NCI-H774 (cell line): Measurements from ENCODE around the gene RORC.

Experiments used
- DNase-seq: peaks from one replicate; lab custom pipeline; 2025; lab: John Stamatoyannopoulos, UW

The RORC gene

GRCh38 chr1:151847867-151848596, 16.4 kb upstream of the RORC start:
- no peak for DNase-seq

- DNase-seq, result no peak
Observed at GRCh38 chr1:151846686-151847237, 15.2 kb upstream of the RORC start.

DNA sequence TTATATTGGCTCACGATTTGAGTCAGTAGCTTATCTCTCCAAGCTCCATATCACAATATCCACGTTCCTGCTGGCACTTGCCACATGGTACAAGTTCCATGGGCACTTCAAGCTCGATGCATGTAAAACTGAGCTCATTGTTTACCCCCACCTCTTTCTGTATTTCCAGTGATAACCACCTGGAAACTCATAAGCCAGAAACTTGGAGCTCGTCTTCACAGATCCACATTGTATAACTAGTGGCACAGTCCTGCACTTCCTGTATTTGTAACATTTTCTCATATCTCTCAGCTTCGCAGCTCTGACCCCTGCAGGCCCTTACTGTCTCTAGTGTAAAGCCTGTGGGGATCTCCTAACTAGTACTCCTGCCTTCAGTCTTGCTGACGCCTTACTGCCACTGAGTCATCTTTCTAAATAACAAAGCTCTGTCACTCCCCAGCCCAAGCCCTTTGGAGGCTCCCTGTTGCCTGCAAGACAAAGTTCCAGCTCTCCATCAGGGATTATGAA, 14.5 kb upstream of the RORC start:
- no peak for DNase-seq

- DNase-seq, result no peak
Observed at GRCh38 chr1:151843398-151843797, 11.8 kb upstream of the RORC start.

- no peak for DNase-seq
Observed at GRCh38 chr1:151841141-151841540, 9.5 kb upstream of the RORC start.

DNA sequence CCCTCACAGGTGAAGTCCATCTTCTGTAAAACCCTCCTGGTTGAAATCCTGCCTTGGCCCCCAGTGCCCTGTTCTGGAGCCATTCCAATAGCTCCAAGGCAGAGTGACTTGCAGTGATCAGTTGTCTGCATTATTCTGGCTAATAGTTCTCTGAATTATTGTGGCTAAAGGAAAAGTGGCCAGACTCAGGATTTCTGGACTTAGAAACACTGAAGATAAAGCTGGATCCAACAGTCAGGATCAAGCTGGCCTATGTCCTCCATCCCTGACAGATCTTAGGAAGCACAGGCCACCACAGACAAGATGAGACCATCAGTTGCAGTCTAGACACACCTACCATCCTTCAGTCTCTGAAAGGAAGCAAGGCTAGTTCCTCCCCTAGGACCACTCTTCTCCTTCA, 8.8 kb upstream of the RORC start:
- no peak for DNase-seq

DNA sequence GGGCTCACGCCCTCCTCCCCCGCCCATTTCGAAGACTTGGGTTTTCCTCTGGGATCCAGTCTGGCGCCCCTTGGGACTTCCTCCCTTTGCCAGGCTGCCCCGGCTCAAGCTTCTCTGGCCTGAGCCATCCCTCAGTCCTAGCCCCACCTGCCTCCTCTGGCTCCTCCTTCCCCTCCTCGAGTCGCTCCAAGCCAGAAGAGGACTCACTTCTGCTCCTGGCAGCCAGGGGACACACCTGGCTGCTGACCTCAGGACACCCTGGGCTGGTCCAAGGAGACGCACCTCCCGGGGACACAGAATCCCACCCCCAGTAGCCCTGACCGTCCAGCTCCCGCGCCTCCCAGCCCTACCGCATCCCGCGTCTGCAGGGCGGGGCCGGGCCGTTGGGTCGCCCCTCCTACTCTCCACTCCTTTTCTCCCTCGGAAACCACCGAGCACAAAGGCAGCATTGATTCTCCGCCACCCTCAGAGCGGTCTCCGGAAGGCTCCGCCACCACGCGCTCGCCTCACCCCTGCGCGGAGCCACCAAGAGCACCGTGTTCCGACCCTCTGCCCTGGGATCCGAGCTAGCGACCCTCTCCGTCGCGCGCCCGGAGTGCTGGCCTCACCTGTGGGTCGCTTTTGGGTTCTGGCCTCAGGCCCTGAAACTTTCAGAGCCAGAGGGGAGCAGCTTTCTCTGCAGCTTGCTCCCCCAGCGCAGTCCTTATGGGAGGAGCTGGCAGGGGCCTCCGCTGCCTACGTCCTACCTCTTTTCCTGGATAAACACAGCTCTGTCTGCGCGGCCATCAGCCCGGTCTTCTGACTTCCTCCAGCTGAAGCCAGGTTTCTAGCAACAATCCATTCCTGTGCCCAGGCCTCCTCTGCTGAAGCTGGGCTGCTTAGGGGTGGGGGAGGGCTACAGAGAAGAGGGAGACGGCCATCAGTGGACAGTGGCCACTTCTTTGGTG, 8.1 kb upstream of the RORC start, which contains the start of gene C2CD4D:
TSS of gene C2CD4D (minus strand) at position 364 of the 947 bp plus-strand sequence. CDS start 831 bp downstream, outside the sequence.
- DNase-seq, result peak; percentile 70

DNA sequence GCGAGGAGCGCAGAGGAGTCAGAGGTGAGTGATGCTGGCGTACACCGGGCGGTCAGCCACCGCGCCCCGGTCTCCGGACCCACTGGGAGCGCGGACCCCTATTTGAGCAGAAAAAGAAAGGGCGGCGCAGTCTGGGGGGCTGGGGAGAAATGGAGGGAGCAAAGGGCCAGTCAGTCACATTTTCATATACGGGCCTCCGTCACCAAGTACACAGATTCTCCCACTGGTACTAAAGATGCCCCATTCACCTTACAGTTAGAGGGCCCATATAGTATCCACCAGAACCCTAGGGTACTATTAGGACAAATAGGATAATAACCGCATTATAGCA, 7.4 kb upstream of the RORC start:
- DNase-seq, result no peak

DNA sequence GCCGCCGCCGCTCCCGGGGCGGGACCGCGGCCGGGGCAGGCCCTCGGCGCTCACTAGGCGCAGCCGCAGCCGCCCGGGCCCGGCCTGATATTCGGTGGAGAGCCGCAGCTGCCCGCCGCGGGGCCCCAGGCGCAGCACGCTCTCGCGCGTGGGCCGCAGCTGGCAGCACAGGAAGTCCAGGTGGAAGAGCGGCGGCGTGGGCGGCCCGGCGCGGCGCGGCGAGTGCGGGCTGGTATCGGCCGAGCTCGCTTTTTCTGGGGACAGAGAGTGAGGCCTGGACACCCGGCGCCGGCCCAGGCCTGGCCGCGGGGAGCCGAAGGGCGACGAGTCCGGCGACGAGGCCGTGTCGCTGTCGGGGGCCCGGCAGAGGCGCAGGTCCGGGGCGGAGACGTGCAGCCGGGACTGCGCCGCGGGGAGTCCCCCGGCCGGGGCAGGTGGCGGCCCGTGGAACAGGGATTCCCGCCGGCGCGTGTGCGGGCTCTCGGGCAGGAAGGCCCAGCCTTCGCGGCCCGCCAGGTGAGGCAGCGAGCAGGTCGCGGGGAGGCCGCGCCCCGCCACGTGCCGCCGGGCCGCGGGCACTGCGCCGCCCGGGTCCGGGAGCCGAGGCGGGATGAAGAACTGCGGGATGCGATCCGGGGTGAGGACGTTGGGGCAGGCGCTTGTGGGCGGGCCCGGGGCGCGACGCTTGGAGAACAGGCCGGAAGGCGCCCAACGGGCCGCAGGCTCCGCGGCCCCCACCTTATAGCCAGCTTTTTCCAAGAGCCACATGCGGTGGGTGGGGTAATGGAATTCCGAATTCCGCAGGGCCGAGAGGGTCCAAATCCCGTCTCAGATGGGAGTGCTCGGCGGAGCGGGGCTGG, 6.8 kb upstream of the RORC start:
- DNase-seq, result no peak

DNA sequence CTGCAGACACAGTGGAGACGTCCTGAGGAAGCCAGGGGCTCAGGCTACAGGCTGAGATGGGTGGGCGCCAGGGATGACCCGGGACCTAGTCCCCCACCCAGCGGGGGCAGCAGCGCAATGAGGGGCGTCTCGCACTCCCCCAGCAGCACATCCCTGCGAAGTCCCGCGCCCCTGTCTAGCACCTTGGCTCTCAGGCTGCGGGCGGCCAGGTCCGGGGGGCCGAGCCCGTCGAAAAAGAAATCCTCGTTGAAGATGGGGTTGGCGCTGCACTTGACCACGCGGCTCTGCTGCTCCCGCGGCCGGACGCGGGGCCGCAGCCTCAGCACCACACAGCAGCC, 6.3 kb upstream of the RORC start:
- no peak for DNase-seq

DNA sequence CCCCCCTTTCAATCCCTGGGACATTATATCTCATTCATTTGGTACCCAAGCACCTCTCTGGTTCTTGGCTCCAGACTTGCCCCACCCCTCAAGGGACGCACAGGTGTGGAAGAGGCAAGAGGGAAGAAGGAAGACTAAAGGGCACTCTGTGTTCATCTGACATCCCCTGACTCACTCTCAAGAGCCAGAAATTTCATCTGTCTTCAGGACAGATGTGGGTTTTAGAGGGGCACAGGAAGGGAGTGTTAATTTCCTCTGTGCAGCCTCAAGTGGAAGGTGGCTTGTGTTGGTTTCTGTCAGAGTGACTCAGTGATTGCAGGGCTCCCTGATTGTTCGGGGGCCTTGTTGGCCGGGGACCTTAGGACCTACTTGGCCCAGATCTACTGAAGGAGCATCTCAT, 5.6 kb upstream of the RORC start:
- DNase-seq, result no peak

- DNase-seq, result no peak
Observed at GRCh38 chr1:151835596-151835995, 4.0 kb upstream of the RORC start.

- DNase-seq, result no peak
Observed at GRCh38 chr1:151834239-151834638, 2.6 kb upstream of the RORC start.

DNA sequence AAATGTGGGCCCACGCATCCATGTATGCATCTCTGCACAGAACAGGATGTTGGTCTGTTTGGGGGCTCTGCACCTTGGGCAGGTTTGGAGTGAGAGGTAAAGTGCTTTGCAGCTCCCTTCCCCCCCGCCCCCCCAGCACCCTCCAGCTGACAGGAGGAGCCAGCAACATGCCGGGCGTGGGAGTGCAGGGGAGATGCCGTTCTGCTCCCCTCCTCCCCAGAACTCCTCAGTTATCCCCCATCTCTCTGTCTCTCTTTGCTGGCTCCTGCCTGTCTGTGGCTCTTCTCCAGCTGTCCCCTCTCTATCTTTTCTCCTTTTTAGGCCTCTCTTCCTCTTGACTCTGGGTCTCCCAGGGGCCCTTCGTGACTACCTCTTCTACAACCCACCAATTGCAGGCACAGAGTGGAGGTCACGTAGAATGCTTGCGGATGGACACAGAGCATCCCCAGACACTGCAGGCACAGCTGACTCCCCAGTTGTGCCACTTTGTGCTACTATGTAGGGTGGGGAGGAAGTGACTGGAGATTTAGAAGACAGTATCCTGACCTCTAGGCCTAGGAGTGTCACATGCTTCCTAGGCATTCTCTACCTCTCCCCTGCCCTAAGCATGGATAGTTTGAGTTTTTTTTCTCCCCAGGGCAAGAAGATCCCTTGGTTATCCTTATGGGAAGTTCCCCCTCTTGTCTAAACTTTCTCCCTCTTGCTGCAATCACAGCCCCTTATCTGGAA, 1.7 kb upstream of the RORC start:
- no peak for DNase-seq

- peak; percentile 85 for DNase-seq
Observed at GRCh38 chr1:151832318-151832980, 847 bp upstream of the RORC start.

GRCh38 chr1:151831256-151831591, 378 bp downstream of the RORC start:
- no peak for DNase-seq

DNA sequence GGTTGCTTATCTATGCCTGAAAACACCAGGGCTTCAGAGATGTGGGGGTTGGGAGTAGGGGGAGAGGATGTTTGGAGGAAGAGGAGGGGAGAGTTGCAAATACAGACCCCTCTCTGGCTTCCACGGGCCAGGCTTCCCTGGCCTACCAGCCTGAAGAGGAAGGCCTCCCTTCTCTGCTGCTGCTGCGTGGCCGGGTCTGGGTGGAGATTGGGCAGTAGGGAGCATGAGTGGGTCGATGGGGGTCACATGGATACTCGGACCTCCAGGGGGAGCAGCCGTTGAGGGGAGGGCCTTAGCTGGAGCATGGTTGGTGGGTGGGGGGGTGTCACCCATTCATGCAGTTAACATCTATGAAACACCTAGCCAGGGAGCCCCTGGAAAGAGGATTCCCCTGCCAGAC, 1.5 kb downstream of the RORC start:
- no peak for DNase-seq

- no peak for DNase-seq
Observed at GRCh38 chr1:151829352-151830046, 2.1 kb downstream of the RORC start.

DNA sequence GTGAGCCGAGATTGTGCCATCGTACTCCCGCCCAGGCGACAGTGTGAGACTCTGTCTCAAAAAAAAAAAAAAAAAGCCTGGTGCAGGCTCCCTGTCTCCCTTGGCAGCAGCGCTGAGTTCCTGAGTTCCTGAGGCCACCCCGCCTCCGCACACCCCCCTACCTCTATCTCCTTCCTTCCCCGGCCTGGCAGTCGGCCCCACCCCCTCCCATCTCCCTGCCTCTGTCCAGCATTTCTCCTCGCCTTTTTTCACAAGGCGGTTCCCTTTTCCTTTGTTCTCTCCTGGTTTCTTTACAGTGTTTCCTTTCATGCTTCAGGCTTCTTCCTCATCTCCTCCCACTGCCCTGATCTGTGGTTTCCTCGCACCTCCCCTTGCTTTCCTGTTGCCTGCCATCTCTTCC, 2.7 kb downstream of the RORC start:
- DNase-seq, result no peak

DNA sequence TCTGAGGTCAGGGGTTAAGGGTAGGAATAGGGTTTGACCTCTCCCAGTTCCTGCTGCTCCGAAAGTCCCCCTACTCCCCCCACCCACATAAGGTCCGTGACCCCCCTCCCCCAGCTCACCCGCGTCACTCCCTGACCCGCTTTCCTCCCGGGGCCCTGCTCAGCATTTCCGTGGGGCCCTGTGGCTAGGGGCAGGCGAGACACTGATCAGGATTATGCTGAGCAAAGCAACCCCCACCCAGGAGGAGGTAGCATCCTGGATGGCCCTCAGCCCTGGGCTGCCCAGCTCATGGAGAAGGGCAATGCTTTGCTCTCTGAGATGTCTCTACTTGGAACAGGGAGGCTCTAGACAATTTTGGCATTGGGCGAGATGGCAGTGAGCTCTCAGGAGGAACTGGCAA, 3.7 kb downstream of the RORC start:
- DNase-seq, result no peak
